ENCODE results near the gene SLC6A1. TPM values are rescaled to one million over a fixed set of nuclear protein-coding genes. Genes with fewer than 3 reads are reported as not detected.
A peak's percentile ranks its signal among the peaks of the same experiment; 100 is the strongest.

Gene SLC6A1
- total and polyA plus RNA-seq, 2 of the 8 experiments (the other 6 are each of a cell fraction or from before 2014, with no cell fraction given), result 0.30 to 0.63 TPM

DNA sequence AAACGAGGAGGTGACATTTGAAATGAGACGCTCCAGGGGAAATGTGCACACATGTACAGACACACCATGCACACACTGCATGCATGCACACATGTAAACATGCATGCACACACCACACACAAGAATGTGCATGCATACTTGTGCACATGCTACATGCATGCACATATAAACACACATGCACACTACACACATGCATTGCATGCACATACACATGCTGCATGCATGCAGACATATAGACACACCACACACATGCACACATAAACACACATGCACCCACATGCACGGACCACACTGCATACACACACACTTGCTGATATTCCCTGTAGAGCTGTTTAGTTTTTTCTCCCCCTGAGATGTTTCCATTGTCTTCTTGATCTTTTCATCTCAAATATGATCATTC lies 37.8 kb upstream of the SLC6A1 start:
- Histone ChIP-seq H2BK20ac (ENCODE audit: low read length) (no peak overlapping the region), H3K56ac (replicated peaks; ENCODE audit: insufficient read length, low read depth, low read length) (no peak overlapping the region), H4K5ac (ENCODE audit: insufficient read length, low read depth, low read length) (no peak overlapping the region), H4K91ac (replicated peaks; ENCODE audit: insufficient read length, low read length) (no peak overlapping the region), H2BK15ac (ENCODE audit: low read length) (no peak overlapping the region), H3K4me3 (ENCODE audit: extremely low read depth in 1 of 4, insufficient read depth in 2 of 4, low read depth in 3 of 4, low read length in 4 of 4) (no peak overlapping the region), H3K27me3 (replicated peaks in 1 of 4; ENCODE audit: control insufficient read depth in 3 of 4, extremely low read depth in 1 of 4, insufficient read depth in 3 of 4, low read length in 3 of 4) (no peaks in the 10 kb centered on the region), H3K4me2 (ENCODE audit: insufficient read depth in 1 of 2, low read depth in 2 of 2, low read length in 2 of 2) (no peak overlapping the region), H3K9ac (replicated peaks in 1 of 4; ENCODE audit: extremely low read depth in 1 of 4, low read depth in 3 of 4, low read length in 3 of 4) (0 out of 7 replicates have a peak overlapping the region, but pooled peaks of 1 of the 4 experiments have one; percentile 20), H3K4me1 (replicated peaks in 1 of 4; ENCODE audit: control insufficient read depth in 3 of 4, insufficient read depth in 4 of 4, low read length in 3 of 4) (no peaks in the 10 kb centered on the region; a peak in 1 of 7 replicates), H3K36me3 (ENCODE audit: control insufficient read depth in 2 of 4, insufficient read depth in 4 of 4, low read length in 3 of 4) (no peaks in the 10 kb centered on the region), H2BK12ac (ENCODE audit: low read depth, low read length) (no peak overlapping the region), H3K27ac (ENCODE audit: low read depth, low read length) (no peak overlapping the region), H3K23ac (ENCODE audit: insufficient read length) (no peak overlapping the region), H2AFZ (ENCODE audit: low read length) (no peak overlapping the region), H2BK120ac (replicated peaks; ENCODE audit: low read depth, low read length) (no peak overlapping the region), H3K9me3 (ENCODE audit: insufficient read depth in 2 of 2, low read depth in 1 of 2, low read length in 1 of 2) (no peaks in the 10 kb centered on the region), H3K4ac (replicated peaks; ENCODE audit: insufficient read length, low read depth, low read length) (no peak overlapping the region), H4K20me1 (replicated peaks in 1 of 2; ENCODE audit: control insufficient read depth in 1 of 2, insufficient read depth in 2 of 2, low read length in 2 of 2) (no peaks in the 10 kb centered on the region), H3K23me2 (ENCODE audit: low read depth, low read length) (no peaks in the 10 kb centered on the region), H3K79me2 (ENCODE audit: control insufficient read depth in 1 of 2, insufficient read depth in 2 of 2, low read length in 2 of 2) (no peaks in the 10 kb centered on the region), H3K14ac (ENCODE audit: insufficient read length) (no peak overlapping the region), H2BK5ac (ENCODE audit: low read depth, low read length) (no peak overlapping the region), H3K18ac (ENCODE audit: extremely low read depth, low read length) (no peak overlapping the region), H3K79me1 (ENCODE audit: low read depth, low read length) (no peaks in the 10 kb centered on the region), H2AK5ac (ENCODE audit: low read depth, low read length) (no peak overlapping the region), H4K8ac (ENCODE audit: extremely low read depth, insufficient read depth, low read length) (no peak overlapping the region)
- FAIRE-seq (no peak), DNase-seq (ENCODE audit: low read depth in 1 of 2, low spot score in 2 of 2) (no peak)
- POLR2A ChIA-PET (ENCODE audit: partially characterized antibody), result no interaction called here
- CTCF ChIA-PET (ENCODE audit: partially characterized antibody), result interaction anchor here (1.1 to 16.2 kb wide), 9 partner anchors 9 to 215 kb away, joined by 3 to 207 read pairs (median 6); no protein-coding TSS in a partner anchor
- no peak for TF ChIP-seq KDM4A (IDR thresholded peaks at IDR 0.05; ENCODE audit: low read depth, low read length, severe bottlenecking)
- no peak for TF ChIP-seq RBBP5 (IDR thresholded peaks at IDR 0.05; ENCODE audit: borderline replicate concordance, low read depth, low read length)
- no peak for TF ChIP-seq GTF2F1 (IDR thresholded peaks at IDR 0.05; ENCODE audit: borderline replicate concordance, low read depth, low read length)
- TF ChIP-seq CTBP2 (IDR thresholded peaks at IDR 0.05; ENCODE audit: borderline replicate concordance, insufficient read depth, insufficient read length, low read length), result no peak
- no peak for TF ChIP-seq SUZ12 (IDR thresholded peaks at IDR 0.05; ENCODE audit: low read length)
- no peak for TF ChIP-seq JUN (IDR thresholded peaks at IDR 0.05; ENCODE audit: low read depth, low read length)
- no peak for TF ChIP-seq BCL11A (IDR thresholded peaks at IDR 0.05; ENCODE audit: low read depth in 2 of 2, low read length in 2 of 2)
- TF ChIP-seq YY1 (IDR thresholded peaks at IDR 0.05; ENCODE audit: low read depth, low read length), result no peak
- TF ChIP-seq SP1 (IDR thresholded peaks at IDR 0.05; ENCODE audit: low read depth, low read length), result no peak
- no peak for TF ChIP-seq PHF8 (conservative IDR thresholded peaks at IDR 0.05; ENCODE audit: low read depth, low read length)
- WGBS, 2 experiments (ENCODE audit: extremely low coverage in 1 of 2, insufficient coverage in 1 of 2, insufficient read length in 1 of 2, insufficient replicate concordance in 2 of 2, low coverage in 1 of 2, low lambda C conversion rate in 2 of 2, missing lambda C conversion rate in 1 of 2), result 86% methylated on average over 3 of the region's 3 CpGs; no CpG with 5 or more reads in 1 of the 2 experiments

All from H1 (cell line).